ENCODE data around the gene PRPSAP1. TPM values are rescaled to one million over a fixed set of nuclear protein-coding genes. Genes with fewer than 3 reads are reported as not detected.

The PRPSAP1 gene, protein sequence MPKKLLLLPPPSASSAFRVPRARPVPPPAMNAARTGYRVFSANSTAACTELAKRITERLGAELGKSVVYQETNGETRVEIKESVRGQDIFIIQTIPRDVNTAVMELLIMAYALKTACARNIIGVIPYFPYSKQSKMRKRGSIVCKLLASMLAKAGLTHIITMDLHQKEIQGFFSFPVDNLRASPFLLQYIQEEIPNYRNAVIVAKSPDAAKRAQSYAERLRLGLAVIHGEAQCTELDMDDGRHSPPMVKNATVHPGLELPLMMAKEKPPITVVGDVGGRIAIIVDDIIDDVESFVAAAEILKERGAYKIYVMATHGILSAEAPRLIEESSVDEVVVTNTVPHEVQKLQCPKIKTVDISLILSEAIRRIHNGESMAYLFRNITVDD
- 34.9 and 45.1 TPM in 2 replicates for total RNA-seq

GRCh38 chr17:76353599-76354316 is at the start of gene PRPSAP1:
Gene PRPSAP1, minus strand, starts transcription at chr17:76353916. Its CDS starts 213 bp downstream, at chr17:76353703.

GRCh38 chr17:76384222-76384986 is 30.7 kb upstream of the PRPSAP1 start, which contains the start of gene SPHK1:
Gene SPHK1, plus strand, starts transcription at chr17:76384609. Its CDS starts 1,036 bp downstream, at chr17:76385645.

GRCh38 chr17:76307966-76308338 is 45.8 kb downstream of the PRPSAP1 start, which contains the start of gene QRICH2:
Gene QRICH2, minus strand, starts transcription at chr17:76308276. Its CDS starts 278 bp downstream, at chr17:76307998.

DNA sequence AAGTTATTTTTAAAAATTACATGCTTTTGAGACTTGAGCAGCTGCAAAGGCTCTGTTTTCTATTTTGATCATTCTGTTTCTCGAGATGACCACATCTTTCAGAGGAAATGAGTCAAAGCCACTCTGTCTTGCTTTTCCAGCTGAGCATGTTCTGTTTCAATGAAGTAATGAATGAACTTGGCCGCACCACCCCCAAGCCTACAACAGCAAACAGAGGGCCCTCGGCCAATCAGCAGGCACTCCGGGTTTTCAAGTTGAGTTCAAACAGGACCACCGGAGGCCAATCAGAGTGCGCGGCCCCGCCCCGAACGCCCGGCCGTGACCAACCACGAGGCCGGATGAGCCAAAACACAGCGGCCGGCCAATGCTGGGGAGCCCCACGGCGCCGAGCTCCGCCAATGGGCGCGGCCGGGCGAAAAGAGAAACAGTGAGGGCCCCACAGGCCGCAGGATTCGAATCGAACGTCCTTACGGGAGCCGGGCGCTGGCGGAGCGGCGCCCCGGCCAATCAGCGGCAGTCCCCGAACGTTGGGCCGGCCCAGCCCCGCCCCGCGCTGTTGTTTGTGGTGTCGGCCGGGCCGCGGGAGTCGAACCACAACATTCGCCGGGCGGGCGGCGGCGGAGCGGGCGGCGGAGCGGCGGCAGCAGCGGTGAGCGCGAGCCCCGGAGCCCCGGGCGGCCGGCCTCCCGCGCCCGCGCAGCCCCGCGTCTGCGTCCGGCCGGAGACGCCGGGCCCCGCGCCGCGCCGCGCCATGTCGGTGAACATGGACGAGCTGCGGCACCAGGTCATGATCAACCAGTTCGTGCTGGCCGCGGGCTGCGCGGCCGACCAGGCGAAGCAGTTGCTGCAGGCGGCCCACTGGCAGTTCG is 88.7 kb downstream of the PRPSAP1 start, which contains the start of gene UBALD2:
Gene UBALD2, plus strand, starts transcription at position 594 of the 869 bp plus-strand sequence. Its CDS starts 158 bp downstream, at position 752.

Other genes with a start within 250 kb of the PRPSAP1 start
- not detected in 2 replicates for gene FOXJ1, start 212.7 kb downstream of the PRPSAP1 start, total RNA-seq
- gene RNF157, start 113.4 kb downstream of the PRPSAP1 start, total RNA-seq: 0.07 and 1.4 TPM in 2 replicates
- gene UBALD2, start 88.6 kb downstream of the PRPSAP1 start, total RNA-seq: 11.7 and 13.0 TPM in 2 replicates
- gene QRICH2, start 45.6 kb downstream of the PRPSAP1 start, total RNA-seq: 0.78 and 1.3 TPM in 2 replicates
- gene SPHK1, start 30.7 kb upstream of the PRPSAP1 start, total RNA-seq: 95.6 and 114 TPM in 2 replicates
- gene UBE2O, start 99.2 kb upstream of the PRPSAP1 start, total RNA-seq: 14.8 and 19.9 TPM in 2 replicates
- gene AANAT, start 113.7 kb upstream of the PRPSAP1 start, total RNA-seq: not detected in 2 replicates
- gene RHBDF2, start 147.5 kb upstream of the PRPSAP1 start, total RNA-seq: 31.3 and 39.7 TPM in 2 replicates
- 9.9 and 11.1 TPM in 2 replicates for gene CYGB, start 183.8 kb upstream of the PRPSAP1 start, total RNA-seq
- 0.35 and 1.6 TPM in 2 replicates for gene PRCD, start 186.1 kb upstream of the PRPSAP1 start, total RNA-seq
- gene ST6GALNAC2, start 231.9 kb upstream of the PRPSAP1 start, total RNA-seq: 62.2 and 86.3 TPM in 2 replicates

All from airway epithelial cell (primary cell).